AG09309 (cell line): ENCODE results near the gene MTF2.

ENCODE experiments used
- DNase-seq: peaks from one replicate; pipeline ENCODE4 v3.0.0-alpha.2; 2010; ENCODE audit warnings: low read depth
- H3K4me3 ChIP-seq: 2 replicates; pipeline ENCODE4 v1.5.1; 2011; ENCODE audit warnings: mild to moderate bottlenecking, low read depth, low read length, moderate library complexity; ENCODE audit not compliant: control insufficient read depth
- CTCF ChIP-seq: IDR thresholded peaks from 2 replicates; pipeline ENCODE4 v1.5.1; 2011; ENCODE audit warnings: mild to moderate bottlenecking, low read depth, low read length, inconsistent platforms; ENCODE audit not compliant: insufficient read depth, control insufficient read depth; ENCODE audit errors: missing control alignments

MTF2 gene

GRCh38 chr1:93080179-93080823 lies 1.2 kb downstream of the MTF2 start:
- TF ChIP-seq CTCF = peak; percentile 45
- peak; percentile 61 for DNase-seq
- peak overlapping the region; percentile 86 for H3K4me3 ChIP-seq

GRCh38 chr1:93081716-93082115 lies 2.6 kb downstream of the MTF2 start:
- TF ChIP-seq CTCF = no peak
- no peak overlapping the region for H3K4me3 ChIP-seq
- peak; percentile 47 for DNase-seq

GRCh38 chr1:93082313-93082712 lies 3.2 kb downstream of the MTF2 start:
- DNase-seq = no peak
- TF ChIP-seq CTCF = no peak
- H3K4me3 ChIP-seq = no peak overlapping the region

GRCh38 chr1:93083979-93084378 lies 4.9 kb downstream of the MTF2 start:
- no peak overlapping the region for H3K4me3 ChIP-seq
- no peak for TF ChIP-seq CTCF
- no peak for DNase-seq

GRCh38 chr1:93087532-93087931 lies 8.4 kb downstream of the MTF2 start:
- no peak for DNase-seq
- no peak overlapping the region for H3K4me3 ChIP-seq
- TF ChIP-seq CTCF = no peak

- TF ChIP-seq CTCF = no peak
- no peak for DNase-seq
- no peak overlapping the region for H3K4me3 ChIP-seq
Measured at GRCh38 chr1:93093332-93094006, 14.4 kb downstream of the MTF2 start.
